Endothelial cell (in vitro differentiated cells): ENCODE results near the gene PTHLH. TPM values are rescaled to one million over a fixed set of nuclear protein-coding genes. Genes with fewer than 3 reads are reported as not detected.
A peak's percentile ranks its signal among the peaks of the same experiment; 100 is the strongest.

Experiments
- DNase-seq: peaks from one replicate; pipeline ENCODE4 v3.0.0; 2021; ENCODE audit warnings: low spot score
- H3K27ac Mint-ChIP-seq: one replicate; pipeline ENCODE4 v1.8.0; 2021; ENCODE audit warnings: mixed read lengths, inconsistent platforms; ENCODE audit not compliant: unreplicated experiment
- H3K27me3 Mint-ChIP-seq: one replicate; pipeline ENCODE4 v1.8.0; 2021; ENCODE audit warnings: mild to moderate bottlenecking, moderate library complexity, mixed read lengths, inconsistent platforms; ENCODE audit not compliant: unreplicated experiment
- H3K36me3 Mint-ChIP-seq: one replicate; pipeline ENCODE4 v1.8.0; 2021; ENCODE audit warnings: mild to moderate bottlenecking, low read depth, mixed read lengths, inconsistent platforms; ENCODE audit not compliant: unreplicated experiment
- H3K4me1 Mint-ChIP-seq: one replicate; pipeline ENCODE4 v1.8.0; 2021; ENCODE audit warnings: mild to moderate bottlenecking, mixed read lengths, inconsistent platforms; ENCODE audit not compliant: unreplicated experiment
- H3K4me3 Mint-ChIP-seq: one replicate; pipeline ENCODE4 v1.8.0; 2021; ENCODE audit warnings: mild to moderate bottlenecking, mixed read lengths, inconsistent platforms; ENCODE audit not compliant: unreplicated experiment
- H3K9me3 Mint-ChIP-seq: one replicate; pipeline ENCODE4 v1.8.0; 2021; ENCODE audit warnings: mixed read lengths, inconsistent platforms; ENCODE audit not compliant: unreplicated experiment
- CTCF ChIP-seq: fragments of 200-600 bp; sonication (generic); IDR thresholded peaks from one replicate; pipeline ENCODE4 v1.5.0; 2021; ENCODE audit warnings: antibody characterized with exemption; ENCODE audit not compliant: unreplicated experiment
- total RNA-seq: library from RNA; stranded (reverse); fragmentation: NEBNext Ultra II Directional; extraction: Animal tissue kit (Norgen Biotek cat#: 25700); gene quantifications from one replicate; pipeline ENCODE4 v1.2.1, GENCODE V29; 2021; ENCODE audit not compliant: unreplicated experiment

PTHLH gene
- total RNA-seq, 1 donor from 2014 or later, result 4.7 TPM

DNA sequence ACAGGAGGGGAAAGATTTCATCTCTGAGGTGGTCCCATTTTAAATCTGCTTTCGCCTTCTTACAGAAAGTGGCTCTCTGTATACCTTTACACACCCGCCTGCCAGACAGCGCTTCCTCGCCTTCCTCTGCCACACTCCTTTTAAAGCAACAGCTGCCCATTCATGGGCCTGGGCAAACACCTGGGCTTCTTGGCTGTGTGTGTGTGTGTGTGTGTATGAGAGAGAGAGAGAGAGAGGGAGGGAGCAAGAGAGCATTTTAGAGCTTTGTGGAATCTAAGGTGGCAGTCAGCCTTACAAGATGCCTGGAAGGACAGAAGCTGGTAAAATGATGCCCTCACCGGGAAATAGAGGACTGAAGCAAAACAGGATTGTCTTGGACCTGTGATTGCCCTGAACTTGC lies 20.0 kb downstream of the PTHLH start:
- Mint-ChIP-seq H3K9me3 (no peaks in the 10 kb centered on the region), H3K27me3 (no peaks in the 10 kb centered on the region), H3K27ac (no peak overlapping the region), H3K4me1 (peaks cover 19% of the 10 kb centered on the region), H3K4me3 (no peak overlapping the region), H3K36me3 (no peaks in the 10 kb centered on the region)
- no peak for DNase-seq
- TF ChIP-seq CTCF, result no peak

DNA sequence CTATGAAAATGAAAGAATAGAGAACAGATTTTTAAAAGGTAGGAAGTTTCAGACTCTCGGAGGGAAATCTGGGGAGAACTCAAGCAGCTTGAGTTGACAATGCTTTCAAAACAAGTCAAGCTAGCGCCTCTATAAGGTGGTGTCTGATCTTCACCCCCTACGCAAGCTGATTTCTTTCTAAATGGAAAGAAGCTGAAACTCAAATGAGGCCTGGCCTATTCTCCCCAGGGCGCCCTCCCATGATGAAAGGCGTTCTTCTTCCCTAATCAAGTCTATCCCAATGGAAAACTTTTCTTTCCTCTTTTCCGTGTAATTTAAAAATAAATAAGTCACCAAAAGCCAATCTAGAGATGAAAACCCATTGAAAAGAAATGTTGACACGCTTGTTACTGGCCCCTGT lies 20.6 kb downstream of the PTHLH start:
- no peak for DNase-seq
- Mint-ChIP-seq H3K4me3 (no peak overlapping the region), H3K9me3 (no peaks in the 10 kb centered on the region), H3K4me1 (peaks cover 16% of the 10 kb centered on the region), H3K27me3 (no peaks in the 10 kb centered on the region), H3K36me3 (no peaks in the 10 kb centered on the region), H3K27ac (no peak overlapping the region)
- TF ChIP-seq CTCF, result no peak

DNA sequence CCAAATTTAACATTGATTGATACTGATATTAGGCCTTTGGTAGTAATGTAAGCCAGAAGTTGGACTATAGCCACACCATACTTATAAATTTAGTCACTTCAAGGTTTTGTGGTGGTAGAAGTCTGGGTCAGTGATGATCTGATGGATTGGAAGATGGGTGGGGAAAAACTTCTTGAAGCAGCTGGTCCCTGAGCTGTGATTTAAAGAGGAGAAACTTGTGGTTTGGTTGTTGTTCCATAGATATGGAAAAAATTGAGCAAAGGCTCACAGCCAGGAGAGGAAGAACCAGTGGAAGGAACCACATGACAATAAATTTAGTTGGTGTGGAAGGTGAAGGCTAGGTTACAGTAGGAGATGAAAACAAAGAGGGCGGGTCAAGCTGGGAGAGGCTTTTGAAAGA lies 26.1 kb downstream of the PTHLH start:
- no peaks in the 10 kb centered on the region for H3K9me3 Mint-ChIP-seq
- H3K27me3 Mint-ChIP-seq, result no peaks in the 10 kb centered on the region
- no peak overlapping the region for H3K27ac Mint-ChIP-seq
- H3K36me3 Mint-ChIP-seq, result no peaks in the 10 kb centered on the region
- no peak for TF ChIP-seq CTCF
- H3K4me3 Mint-ChIP-seq, result no peak overlapping the region
- DNase-seq, result no peak
- H3K4me1 Mint-ChIP-seq, result no peaks in the 10 kb centered on the region

- peak; percentile 88 for TF ChIP-seq CTCF
- H3K4me3 Mint-ChIP-seq, result no peak overlapping the region
- H3K27ac Mint-ChIP-seq, result no peak overlapping the region
- no peaks in the 10 kb centered on the region for H3K36me3 Mint-ChIP-seq
- peak; percentile 77 for DNase-seq
- no peaks in the 10 kb centered on the region for H3K9me3 Mint-ChIP-seq
- no peaks in the 10 kb centered on the region for H3K27me3 Mint-ChIP-seq
- H3K4me1 Mint-ChIP-seq, result peaks cover 3% of the 10 kb centered on the region
These were observed 31.7 kb downstream of the PTHLH start for GRCh38 chr12:27940756-27941402.

DNA sequence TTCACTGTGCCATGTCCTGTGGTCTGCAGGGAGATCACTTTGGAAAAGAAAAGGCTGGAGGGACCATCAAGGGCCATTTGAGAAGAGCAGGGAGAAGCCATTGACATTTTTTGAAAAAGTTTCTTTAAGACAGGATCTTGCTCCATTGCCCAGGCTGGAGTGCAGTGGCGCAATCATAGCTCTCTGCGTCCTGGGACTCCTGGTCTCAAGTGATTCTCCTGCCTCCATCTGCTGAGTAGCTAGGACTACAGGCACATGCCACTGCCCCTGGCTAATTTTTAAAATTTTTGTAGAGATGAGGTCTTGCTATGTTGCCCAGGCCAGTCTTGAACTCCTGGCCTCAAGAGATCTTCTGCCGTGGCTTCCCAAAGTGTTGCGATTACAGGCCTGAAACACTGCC lies 32.3 kb downstream of the PTHLH start:
- DNase-seq, result no peak
- Mint-ChIP-seq H3K27me3 (no peaks in the 10 kb centered on the region), H3K36me3 (no peaks in the 10 kb centered on the region), H3K4me1 (peaks cover 3% of the 10 kb centered on the region), H3K9me3 (no peaks in the 10 kb centered on the region), H3K4me3 (no peak overlapping the region), H3K27ac (no peak overlapping the region)
- TF ChIP-seq CTCF, result no peak
